MG63 (cell line): ENCODE data around the gene MRPL52. TPM values are rescaled to one million over a fixed set of nuclear protein-coding genes. Genes with fewer than 3 reads are reported as not detected.
A peak's percentile ranks its signal among the peaks of the same experiment; 100 is the strongest.

Source experiments
- DNase-seq: peaks from one replicate; pipeline ENCODE4 v3.0.0-alpha.2; 2020
- H3K27me3 ChIP-seq: fragments of 250-450 bp; sonication (Bioruptor Pico); 2 replicates; pipeline ENCODE4 v1.5.1; 2020; ENCODE audit warnings: mild to moderate bottlenecking, moderate library complexity
- H3K36me3 ChIP-seq: fragments of 250-450 bp; sonication (Bioruptor Pico); 2 replicates; pipeline ENCODE4 v1.5.1; 2020; ENCODE audit warnings: mild to moderate bottlenecking, moderate library complexity
- H3K4me3 ChIP-seq: fragments of 250-450 bp; sonication (Bioruptor Pico); 2 replicates; pipeline ENCODE4 v1.5.1; 2020; ENCODE audit warnings: mild to moderate bottlenecking, moderate library complexity
- H3K9me3 ChIP-seq: fragments of 250-450 bp; sonication (Bioruptor Pico); 2 replicates; pipeline ENCODE4 v1.5.1; 2020; ENCODE audit warnings: mild to moderate bottlenecking, moderate library complexity
- total RNA-seq: library from RNA; depleted of rRNA; stranded (reverse); fragments of >200 nt; shearing (Covaris generic); gene quantifications from 2 replicates; pipeline ENCODE4 v1.2.3, GENCODE V29; 2014; ENCODE audit warnings: low replicate concordance

Gene MRPL52
- total RNA-seq, 1 experiment from 2014 or later: 92.8 TPM

DNA sequence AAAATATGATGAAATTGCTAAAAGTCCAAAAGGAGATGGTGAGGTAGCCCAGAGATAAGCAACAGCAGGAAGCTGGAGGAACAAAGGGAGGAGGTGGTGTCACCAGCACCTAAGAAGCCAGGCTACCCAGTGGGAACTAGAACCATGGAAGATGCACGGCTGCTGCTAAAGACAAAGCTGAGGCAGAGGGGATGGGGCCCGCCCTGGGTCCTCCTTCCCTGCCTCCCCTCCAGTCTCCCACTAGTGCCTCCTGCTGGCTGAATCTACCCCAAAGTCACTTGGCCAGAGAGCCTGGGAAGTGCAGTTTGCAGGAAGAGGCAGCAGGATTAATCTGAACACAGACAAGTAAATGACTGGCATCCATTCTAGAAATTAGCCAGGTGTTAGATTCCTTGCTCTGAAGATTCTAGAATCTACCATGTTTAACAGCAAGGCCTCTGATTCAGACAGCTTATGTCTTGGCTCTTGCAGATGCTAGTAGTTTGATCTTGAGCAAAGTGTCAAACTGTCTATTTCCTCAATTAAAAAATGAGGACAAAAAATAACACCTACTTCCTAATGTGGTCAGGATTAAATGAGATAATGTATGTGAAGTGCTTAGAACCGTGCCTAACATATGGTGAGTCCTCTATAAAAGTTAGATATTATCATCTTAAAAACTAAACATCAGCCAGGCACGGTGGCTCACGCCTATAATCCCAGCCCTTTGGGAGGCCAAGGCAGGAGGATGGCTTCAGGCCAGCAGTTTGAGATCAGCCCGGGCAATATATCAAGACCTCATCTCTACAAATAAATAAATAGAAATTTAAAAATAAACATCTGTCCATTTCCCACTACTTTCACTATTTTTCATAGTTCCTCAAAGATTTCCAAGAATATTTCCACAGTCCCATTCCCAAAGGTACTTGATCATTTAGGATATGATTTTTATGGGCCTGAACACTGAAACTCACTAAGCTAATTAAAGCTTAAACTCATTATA, 36.0 kb downstream of the MRPL52 start:
- DNase-seq: peak; percentile 46
- Histone ChIP-seq H3K4me3 (no peak overlapping the region), H3K36me3 (no peaks in the 10 kb centered on the region), H3K27me3 (no peaks in the 10 kb centered on the region), H3K9me3 (no peaks in the 10 kb centered on the region)

DNA sequence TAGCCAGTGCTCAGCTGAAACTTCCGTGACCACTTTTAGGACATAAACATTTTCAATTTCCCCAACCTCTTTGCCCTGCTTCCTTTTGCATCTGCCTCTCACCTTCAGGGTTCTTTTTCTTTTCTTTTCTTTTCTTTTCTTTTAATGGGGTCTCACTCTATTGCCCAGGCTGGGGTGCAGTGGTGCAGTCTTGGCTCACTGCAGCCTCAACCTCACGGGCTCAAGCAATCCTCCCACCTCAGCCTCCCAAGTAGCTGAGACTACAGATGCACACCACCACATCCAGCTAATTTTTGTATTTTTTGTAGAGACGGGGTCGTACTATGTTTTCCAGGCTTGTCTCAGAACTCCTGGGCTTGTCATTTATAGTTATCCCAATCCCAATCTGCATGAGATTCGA, 37.2 kb downstream of the MRPL52 start:
- H3K36me3 ChIP-seq: no peaks in the 10 kb centered on the region
- no peak for DNase-seq
- H3K9me3 ChIP-seq: no peaks in the 10 kb centered on the region
- no peaks in the 10 kb centered on the region for H3K27me3 ChIP-seq
- H3K4me3 ChIP-seq: no peak overlapping the region

GRCh38 chr14:22870811-22871223, 41.1 kb downstream of the MRPL52 start:
- DNase-seq: no peak
- H3K4me3 ChIP-seq: peak overlapping the region; percentile 81
- peaks cover 16% of the 10 kb centered on the region for H3K36me3 ChIP-seq
- no peaks in the 10 kb centered on the region for H3K27me3 ChIP-seq
- no peaks in the 10 kb centered on the region for H3K9me3 ChIP-seq

- no peaks in the 10 kb centered on the region for H3K27me3 ChIP-seq
- peak; percentile 90 for DNase-seq
- H3K4me3 ChIP-seq: peak within 1 kb of the TSS; percentile 81
- H3K36me3 ChIP-seq: peaks cover 16% of the 10 kb centered on the region
- no peaks in the 10 kb centered on the region for H3K9me3 ChIP-seq
These were observed 41.7 kb downstream of the MRPL52 start, which contains the start of gene LRP10 for GRCh38 chr14:22871224-22872032. TSS of gene LRP10 (plus strand) at chr14:22871740. CDS start at chr14:22872304, 564 bp downstream.

DNA sequence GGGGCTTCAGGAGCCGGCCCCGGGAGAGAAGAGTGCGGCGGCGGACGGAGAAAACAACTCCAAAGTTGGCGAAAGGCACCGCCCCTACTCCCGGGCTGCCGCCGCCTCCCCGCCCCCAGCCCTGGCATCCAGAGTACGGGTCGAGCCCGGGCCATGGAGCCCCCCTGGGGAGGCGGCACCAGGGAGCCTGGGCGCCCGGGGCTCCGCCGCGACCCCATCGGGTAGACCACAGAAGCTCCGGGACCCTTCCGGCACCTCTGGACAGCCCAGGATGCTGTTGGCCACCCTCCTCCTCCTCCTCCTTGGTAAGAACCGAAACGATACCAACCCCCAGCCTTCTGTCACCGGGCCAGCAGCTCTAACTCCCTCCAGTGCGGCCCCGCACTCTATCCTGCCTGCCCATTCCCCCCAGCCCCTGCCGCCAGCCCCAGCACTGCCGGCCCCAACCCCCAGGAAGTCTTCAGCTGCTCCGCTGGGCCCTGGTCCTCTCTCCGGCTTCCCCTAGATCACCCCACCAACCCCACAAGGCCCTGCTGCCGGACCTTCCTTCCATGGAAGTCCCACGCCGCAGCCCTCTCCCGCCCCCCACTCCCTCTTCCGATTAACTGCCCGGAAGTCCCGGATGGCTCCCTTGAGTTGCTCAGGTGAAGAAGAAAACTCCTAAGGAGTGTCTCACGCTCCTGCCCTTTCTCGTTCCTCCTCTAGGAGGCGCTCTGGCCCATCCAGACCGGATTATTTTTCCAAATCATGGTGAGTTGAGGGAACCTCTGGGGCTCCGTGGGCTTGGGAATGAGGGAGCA, 42.5 kb downstream of the MRPL52 start:
- H3K27me3 ChIP-seq: no peaks in the 10 kb centered on the region
- peaks cover 16% of the 10 kb centered on the region for H3K36me3 ChIP-seq
- H3K4me3 ChIP-seq: peak overlapping the region; percentile 81
- peak; percentile 68 for DNase-seq
- H3K9me3 ChIP-seq: no peaks in the 10 kb centered on the region

DNA sequence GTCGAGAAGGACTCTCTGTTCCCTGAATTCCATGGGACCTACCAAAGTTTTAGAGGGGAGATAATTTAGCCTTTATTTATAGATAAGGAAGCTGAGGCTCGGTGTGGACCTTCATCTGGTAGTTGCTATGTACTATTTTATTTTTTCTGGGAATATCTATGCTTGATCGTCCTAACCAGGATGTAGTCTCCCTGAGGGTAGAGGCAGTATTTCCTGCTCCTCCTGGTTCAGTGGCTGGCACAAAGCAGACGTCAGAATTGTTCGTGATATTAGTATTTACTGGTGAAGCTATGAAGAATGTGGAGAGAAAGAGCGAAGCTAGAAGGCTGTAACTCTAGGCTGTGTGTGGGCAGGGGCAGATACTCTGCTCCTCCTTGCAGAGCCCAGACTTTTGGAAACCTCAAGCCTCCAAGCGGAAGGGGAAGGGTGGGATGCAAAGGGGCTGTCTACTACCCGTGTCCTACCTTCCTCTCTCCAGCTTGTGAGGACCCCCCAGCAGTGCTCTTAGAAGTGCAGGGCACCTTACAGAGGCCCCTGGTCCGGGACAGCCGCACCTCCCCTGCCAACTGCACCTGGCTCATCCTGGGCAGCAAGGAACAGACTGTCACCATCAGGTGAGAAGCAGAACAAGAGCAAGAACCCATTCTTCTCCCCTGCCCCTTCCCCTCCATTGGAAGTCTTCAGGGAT, 43.3 kb downstream of the MRPL52 start:
- H3K9me3 ChIP-seq: no peaks in the 10 kb centered on the region
- no peak for DNase-seq

GRCh38 chr14:22875003-22875747, 45.5 kb downstream of the MRPL52 start:
- DNase-seq: no peak
- Histone ChIP-seq H3K36me3 (peaks cover 16% of the 10 kb centered on the region), H3K4me3 (no peak overlapping the region), H3K9me3 (no peaks in the 10 kb centered on the region), H3K27me3 (no peaks in the 10 kb centered on the region)

More for the DNA sequence above, 43.3 kb downstream of the MRPL52 start:
- H3K4me3 ChIP-seq: peak overlapping the region; percentile 81
- peaks cover 16% of the 10 kb centered on the region for H3K36me3 ChIP-seq
- H3K27me3 ChIP-seq: no peaks in the 10 kb centered on the region

DNA sequence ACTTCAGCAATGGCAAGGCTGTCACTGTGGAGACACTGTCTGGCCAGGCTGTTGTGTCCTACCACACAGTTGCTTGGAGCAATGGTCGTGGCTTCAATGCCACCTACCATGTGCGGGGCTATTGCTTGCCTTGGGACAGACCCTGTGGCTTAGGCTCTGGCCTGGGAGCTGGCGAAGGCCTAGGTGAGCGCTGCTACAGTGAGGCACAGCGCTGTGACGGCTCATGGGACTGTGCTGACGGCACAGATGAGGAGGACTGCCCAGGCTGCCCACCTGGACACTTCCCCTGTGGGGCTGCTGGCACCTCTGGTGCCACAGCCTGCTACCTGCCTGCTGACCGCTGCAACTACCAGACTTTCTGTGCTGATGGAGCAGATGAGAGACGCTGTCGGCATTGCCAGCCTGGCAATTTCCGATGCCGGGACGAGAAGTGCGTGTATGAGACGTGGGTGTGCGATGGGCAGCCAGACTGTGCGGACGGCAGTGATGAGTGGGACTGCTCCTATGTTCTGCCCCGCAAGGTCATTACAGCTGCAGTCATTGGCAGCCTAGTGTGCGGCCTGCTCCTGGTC, 46.1 kb downstream of the MRPL52 start:
- H3K27me3 ChIP-seq: no peaks in the 10 kb centered on the region
- H3K9me3 ChIP-seq: no peaks in the 10 kb centered on the region
- H3K4me3 ChIP-seq: no peak overlapping the region
- peaks cover 16% of the 10 kb centered on the region for H3K36me3 ChIP-seq
- no peak for DNase-seq

DNA sequence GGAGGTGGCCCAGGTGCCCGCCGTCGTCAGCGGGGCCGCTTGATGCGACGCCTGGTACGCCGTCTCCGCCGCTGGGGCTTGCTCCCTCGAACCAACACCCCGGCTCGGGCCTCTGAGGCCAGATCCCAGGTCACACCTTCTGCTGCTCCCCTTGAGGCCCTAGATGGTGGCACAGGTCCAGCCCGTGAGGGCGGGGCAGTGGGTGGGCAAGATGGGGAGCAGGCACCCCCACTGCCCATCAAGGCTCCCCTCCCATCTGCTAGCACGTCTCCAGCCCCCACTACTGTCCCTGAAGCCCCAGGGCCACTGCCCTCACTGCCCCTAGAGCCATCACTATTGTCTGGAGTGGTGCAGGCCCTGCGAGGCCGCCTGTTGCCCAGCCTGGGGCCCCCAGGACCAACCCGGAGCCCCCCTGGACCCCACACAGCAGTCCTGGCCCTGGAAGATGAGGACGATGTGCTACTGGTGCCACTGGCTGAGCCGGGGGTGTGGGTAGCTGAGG, 47.4 kb downstream of the MRPL52 start:
- H3K27me3 ChIP-seq: no peaks in the 10 kb centered on the region
- peaks cover 16% of the 10 kb centered on the region for H3K36me3 ChIP-seq
- no peak for DNase-seq
- no peak overlapping the region for H3K4me3 ChIP-seq
- no peaks in the 10 kb centered on the region for H3K9me3 ChIP-seq

DNA sequence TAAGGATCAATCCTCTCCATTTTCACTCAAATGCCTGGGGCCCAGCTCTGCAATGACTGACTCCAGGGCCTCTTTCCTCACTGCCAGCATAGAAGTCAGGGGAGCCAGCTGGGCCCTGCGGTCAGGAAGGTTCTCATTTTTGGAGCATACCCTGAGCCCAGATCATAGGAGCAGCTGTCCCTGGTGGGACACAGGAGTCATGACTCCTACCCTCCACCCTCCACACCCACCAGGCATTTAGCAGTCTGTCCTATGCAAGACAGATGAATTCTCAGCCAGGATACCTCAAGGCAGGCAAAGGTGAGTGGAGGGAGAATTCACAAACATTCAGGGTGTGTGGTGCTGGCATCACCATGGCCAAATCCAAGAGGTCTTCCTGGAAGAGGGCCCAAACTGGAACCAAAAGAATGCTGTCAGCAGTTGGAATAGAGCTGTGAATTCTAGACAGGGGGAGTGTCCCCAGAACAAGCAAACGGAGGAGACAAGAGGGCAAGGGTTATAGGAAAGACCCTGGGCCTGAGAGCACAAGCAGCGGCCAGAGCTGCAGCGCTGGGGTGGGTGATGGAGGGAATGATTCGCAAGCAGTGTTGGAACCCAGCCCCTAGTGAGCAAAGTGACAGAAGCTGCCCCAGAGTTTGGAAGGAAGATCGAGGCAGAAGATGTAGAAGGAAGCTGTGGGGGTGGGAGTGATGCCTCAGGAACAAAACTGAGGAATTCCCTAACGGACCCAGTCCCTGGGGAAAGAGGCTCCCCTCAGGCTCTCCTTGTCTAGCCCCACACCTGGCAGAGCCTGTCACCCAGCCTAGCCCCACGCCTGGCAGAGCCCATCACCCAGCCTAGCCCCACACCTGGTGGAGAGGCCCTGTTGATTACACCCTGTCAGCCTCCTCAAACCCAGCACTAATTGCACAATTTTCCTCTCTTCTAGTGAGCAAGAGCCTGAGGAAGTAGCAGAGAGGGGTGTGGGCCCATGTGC, 48.9 kb downstream of the MRPL52 start:
- DNase-seq: no peak

DNA sequence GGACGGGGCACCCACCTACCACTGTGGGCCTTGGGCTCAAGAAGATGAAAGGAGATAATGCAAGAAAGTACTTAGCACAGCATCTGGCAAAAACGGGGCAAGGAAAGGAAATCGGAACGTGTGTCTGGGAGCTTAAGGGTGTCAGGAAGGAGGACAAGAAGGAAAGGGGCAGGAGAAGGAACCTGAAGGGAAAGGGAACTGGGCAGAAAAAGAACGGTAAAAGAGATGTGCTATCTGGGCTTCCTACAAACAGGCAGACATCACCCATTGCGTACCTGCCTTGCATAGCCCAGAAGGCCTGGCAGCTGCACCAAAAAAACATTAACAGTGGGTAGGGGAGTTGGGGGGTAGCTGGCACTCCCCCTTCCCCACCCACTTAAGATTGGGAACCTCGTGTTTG, 52.4 kb downstream of the MRPL52 start:
- H3K4me3 ChIP-seq: no peak overlapping the region
- DNase-seq: no peak
- H3K9me3 ChIP-seq: no peaks in the 10 kb centered on the region
- no peaks in the 10 kb centered on the region for H3K36me3 ChIP-seq
- H3K27me3 ChIP-seq: no peaks in the 10 kb centered on the region

More for the DNA sequence above, 48.9 kb downstream of the MRPL52 start:
- Histone ChIP-seq H3K36me3 (peaks cover 16% of the 10 kb centered on the region), H3K27me3 (no peaks in the 10 kb centered on the region), H3K4me3 (no peak overlapping the region), H3K9me3 (no peaks in the 10 kb centered on the region)

DNA sequence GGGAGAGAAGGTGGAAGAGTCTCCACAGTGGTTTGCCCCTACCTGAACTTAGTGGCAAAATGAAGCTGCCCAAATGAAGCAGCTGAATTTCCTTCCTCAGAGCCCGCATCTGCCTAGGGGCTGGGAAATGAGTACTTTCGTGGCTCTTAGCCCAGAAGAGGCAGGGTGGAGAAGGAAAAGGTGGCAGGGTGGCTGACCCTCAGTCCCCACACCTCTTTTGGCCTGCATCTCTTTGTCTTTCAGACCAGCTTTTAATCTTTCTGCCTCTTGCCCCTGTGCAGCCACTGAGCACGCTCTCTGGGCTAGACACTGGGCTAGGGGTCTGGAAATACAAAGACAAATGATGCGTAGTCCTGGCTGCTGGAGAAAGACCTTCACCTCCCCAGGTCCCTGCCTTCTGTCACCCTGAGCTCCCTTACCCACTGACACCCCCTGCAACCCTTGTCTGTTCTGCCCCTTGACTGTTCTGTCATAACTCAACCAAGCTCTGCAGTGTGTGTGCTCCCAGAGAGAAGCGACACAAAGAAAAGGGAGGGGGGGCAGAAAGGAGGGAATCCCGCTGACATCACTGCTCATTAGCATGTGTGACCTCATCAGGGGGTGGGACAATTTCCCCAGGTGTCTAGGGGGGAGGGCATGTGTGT, 53.0 kb downstream of the MRPL52 start:
- no peaks in the 10 kb centered on the region for H3K27me3 ChIP-seq
- H3K9me3 ChIP-seq: no peaks in the 10 kb centered on the region
- no peak overlapping the region for H3K4me3 ChIP-seq
- H3K36me3 ChIP-seq: no peaks in the 10 kb centered on the region
- DNase-seq: no peak

DNA sequence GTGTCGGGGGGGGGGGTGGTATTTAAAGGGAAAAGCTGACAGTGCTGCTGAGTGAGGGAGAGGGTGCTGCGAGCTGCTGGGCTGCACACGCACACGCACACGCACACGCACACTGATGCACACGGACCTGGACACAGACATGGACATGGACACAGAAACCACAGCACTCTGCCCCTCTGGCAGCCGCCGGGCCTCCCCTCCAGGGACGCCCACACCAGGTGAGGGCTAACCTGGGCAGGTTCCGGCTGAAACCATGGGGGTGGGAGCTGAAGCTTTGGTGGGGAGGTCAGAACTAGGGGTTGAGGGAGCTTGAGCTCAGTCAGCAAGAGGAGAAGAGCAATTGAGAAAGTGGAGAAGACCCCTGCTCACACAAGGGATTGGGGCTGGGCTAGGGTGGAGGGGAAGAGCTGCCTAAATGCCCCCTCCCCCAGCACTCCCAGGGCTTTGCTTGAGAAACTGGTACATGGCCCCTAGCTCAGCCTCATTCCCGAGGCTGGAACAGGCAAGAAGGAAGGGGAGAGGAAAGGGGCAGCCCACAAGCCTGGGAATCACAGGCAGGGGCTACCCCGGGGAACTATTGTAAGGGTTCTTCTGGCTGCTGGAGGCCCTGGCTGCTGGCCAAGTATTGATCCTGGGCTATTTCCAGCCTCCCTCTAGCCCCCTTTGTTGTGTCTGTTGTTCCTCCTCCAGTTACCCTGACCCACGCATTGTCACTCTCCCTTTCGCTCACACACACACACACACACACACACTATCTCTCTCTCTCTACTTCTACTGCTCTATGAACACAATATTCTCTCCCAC, 53.7 kb downstream of the MRPL52 start, which contains the start of gene REM2:
Gene REM2, plus strand, starts transcription at position 50 of the 804 bp plus-strand sequence. Its CDS starts 66 bp downstream, at position 116.
- Histone ChIP-seq H3K27me3 (no peaks in the 10 kb centered on the region), H3K9me3 (no peaks in the 10 kb centered on the region), H3K36me3 (no peaks in the 10 kb centered on the region), H3K4me3 (no peak within 1 kb of the TSS)
- DNase-seq: no peak
